ENCODE data around the gene RCAN2. TPM values are rescaled to one million over a fixed set of nuclear protein-coding genes. Genes with fewer than 3 reads are reported as not detected.
"Not testable (repeated sequence)": the region's sequence is repeated elsewhere in the genome, so short reads cannot be mapped to it uniquely, and the experiment has no call there.

The RCAN2 gene
- total RNA-seq, 1 donor from 2014 or later, result 1.6 TPM

- Histone ChIP-seq H3K27ac (ENCODE audit: low read depth, low read length) (no peak overlapping the region), H3K4me3 (ENCODE audit: low read length in 3 of 3) (no peak overlapping the region), H3K9me3 (ENCODE audit: control insufficient read depth in 3 of 3, low read length in 3 of 3) (no peaks in the 10 kb centered on the region), H3K9ac (ENCODE audit: low read depth in 1 of 3, low read length in 3 of 3) (no peak overlapping the region), H3K27me3 (ENCODE audit: control insufficient read depth in 3 of 3, insufficient read depth in 3 of 3, low read length in 3 of 3) (no peaks in the 10 kb centered on the region), H3K4me1 (ENCODE audit: control insufficient read depth in 3 of 3, insufficient read depth in 3 of 3, low read length in 3 of 3) (peaks cover 0 to 19% (median 4%) of the 10 kb centered on the region in 3 donors), H3K36me3 (ENCODE audit: control insufficient read depth in 3 of 3, insufficient read depth in 3 of 3, low read length in 3 of 3) (no peaks in the 10 kb centered on the region)
These were observed 97.3 kb downstream of the RCAN2 start for GRCh38 chr6:46393940-46394337.

DNA sequence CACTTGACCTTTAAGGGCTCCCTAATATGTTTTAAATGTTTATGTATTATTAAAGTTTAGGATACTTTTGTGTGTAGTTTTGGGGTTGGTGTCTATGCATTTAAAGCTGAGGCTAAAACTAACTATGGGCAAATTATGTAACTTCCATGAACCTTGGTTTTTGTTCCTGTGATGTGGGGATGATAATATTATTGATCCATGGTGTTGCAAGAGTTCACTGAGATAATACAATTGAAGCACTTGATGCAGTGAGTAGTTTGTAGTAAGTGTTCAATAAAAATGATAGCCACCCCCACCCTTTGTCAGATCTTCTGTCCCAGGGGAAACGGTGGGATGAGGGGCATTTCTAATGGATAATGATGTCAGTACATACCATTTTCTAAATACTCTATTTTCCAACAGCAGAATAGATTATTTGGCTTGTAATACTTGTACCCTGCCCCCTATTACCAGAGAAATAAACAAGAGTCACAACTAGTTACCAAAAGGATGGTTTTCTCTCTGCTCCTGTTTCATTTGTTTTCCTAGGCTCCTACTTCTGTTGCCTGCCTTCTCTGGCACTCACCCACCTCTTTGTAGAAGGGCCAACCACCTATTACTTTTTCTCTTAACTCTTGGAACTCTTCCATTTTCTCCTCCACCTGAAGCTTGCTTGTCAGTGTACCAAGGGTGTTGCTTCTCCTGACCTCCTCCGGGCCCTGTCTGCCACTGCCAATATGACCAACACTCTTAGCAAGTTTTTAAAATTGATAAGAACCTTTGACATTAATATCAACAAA is 97.9 kb downstream of the RCAN2 start:
- H3K9me3 ChIP-seq (ENCODE audit: control insufficient read depth in 3 of 3, low read length in 3 of 3), result no peaks in the 10 kb centered on the region
- H3K4me1 ChIP-seq (ENCODE audit: control insufficient read depth in 3 of 3, insufficient read depth in 3 of 3, low read length in 3 of 3), result peaks cover 0 to 19% (median 4%) of the 10 kb centered on the region in 3 donors
- no peaks in the 10 kb centered on the region for H3K36me3 ChIP-seq (ENCODE audit: control insufficient read depth in 3 of 3, insufficient read depth in 3 of 3, low read length in 3 of 3)
- H3K9ac ChIP-seq (ENCODE audit: low read depth in 1 of 3, low read length in 3 of 3), result no peak overlapping the region
- no peak overlapping the region for H3K4me3 ChIP-seq (ENCODE audit: low read length in 3 of 3)
- H3K27me3 ChIP-seq (ENCODE audit: control insufficient read depth in 3 of 3, insufficient read depth in 3 of 3, low read length in 3 of 3), result no peaks in the 10 kb centered on the region
- no peak overlapping the region for H3K27ac ChIP-seq (ENCODE audit: low read depth, low read length)

- Histone ChIP-seq H3K4me1 (ENCODE audit: control insufficient read depth in 3 of 3, insufficient read depth in 3 of 3, low read length in 3 of 3) (peaks cover 0 to 19% (median 4%) of the 10 kb centered on the region in 3 donors), H3K9ac (ENCODE audit: low read depth in 1 of 3, low read length in 3 of 3) (no peak overlapping the region), H3K27me3 (ENCODE audit: control insufficient read depth in 3 of 3, insufficient read depth in 3 of 3, low read length in 3 of 3) (no peaks in the 10 kb centered on the region), H3K27ac (ENCODE audit: low read depth, low read length) (no peak overlapping the region), H3K36me3 (ENCODE audit: control insufficient read depth in 3 of 3, insufficient read depth in 3 of 3, low read length in 3 of 3) (no peaks in the 10 kb centered on the region), H3K9me3 (ENCODE audit: control insufficient read depth in 3 of 3, low read length in 3 of 3) (no peaks in the 10 kb centered on the region), H3K4me3 (ENCODE audit: low read length in 3 of 3) (no peak overlapping the region)
These were observed 99.0 kb downstream of the RCAN2 start for GRCh38 chr6:46392294-46392693.

GRCh38 chr6:46390153-46390876 is 100.9 kb downstream of the RCAN2 start:
- H3K36me3 ChIP-seq (ENCODE audit: control insufficient read depth in 3 of 3, insufficient read depth in 3 of 3, low read length in 3 of 3), result no peaks in the 10 kb centered on the region
- H3K9ac ChIP-seq (ENCODE audit: low read depth in 1 of 3, low read length in 3 of 3), result no peak overlapping the region
- no peaks in the 10 kb centered on the region for H3K27me3 ChIP-seq (ENCODE audit: control insufficient read depth in 3 of 3, insufficient read depth in 3 of 3, low read length in 3 of 3)
- H3K27ac ChIP-seq (ENCODE audit: low read depth, low read length), result no peak overlapping the region
- H3K4me1 ChIP-seq (ENCODE audit: control insufficient read depth in 3 of 3, insufficient read depth in 3 of 3, low read length in 3 of 3), result peaks cover 0 to 13% (median 4%) of the 10 kb centered on the region in 3 donors
- no peaks in the 10 kb centered on the region for H3K9me3 ChIP-seq (ENCODE audit: control insufficient read depth in 3 of 3, low read length in 3 of 3)
- no peak overlapping the region for H3K4me3 ChIP-seq (ENCODE audit: low read length in 3 of 3)

- not testable (repeated sequence) for H3K9me3 ChIP-seq (ENCODE audit: control insufficient read depth in 3 of 3, low read length in 3 of 3); H3K36me3 ChIP-seq (ENCODE audit: control insufficient read depth in 3 of 3, insufficient read depth in 3 of 3, low read length in 3 of 3); H3K9ac ChIP-seq (ENCODE audit: low read depth in 1 of 3, low read length in 3 of 3); H3K4me1 ChIP-seq (ENCODE audit: control insufficient read depth in 3 of 3, insufficient read depth in 3 of 3, low read length in 3 of 3); H3K27me3 ChIP-seq (ENCODE audit: control insufficient read depth in 3 of 3, insufficient read depth in 3 of 3, low read length in 3 of 3); H3K27ac ChIP-seq (ENCODE audit: low read depth, low read length); H3K4me3 ChIP-seq (ENCODE audit: low read length in 3 of 3)
These were observed 103.5 kb downstream of the RCAN2 start for GRCh38 chr6:46387728-46388127.

- Histone ChIP-seq H3K4me1 (ENCODE audit: control insufficient read depth in 3 of 3, insufficient read depth in 3 of 3, low read length in 3 of 3) (peaks cover 24 to 41% (median 25%) of the 10 kb centered on the region in 3 donors), H3K9me3 (ENCODE audit: control insufficient read depth in 3 of 3, low read length in 3 of 3) (no peaks in the 10 kb centered on the region), H3K27me3 (ENCODE audit: control insufficient read depth in 3 of 3, insufficient read depth in 3 of 3, low read length in 3 of 3) (no peaks in the 10 kb centered on the region), H3K36me3 (ENCODE audit: control insufficient read depth in 3 of 3, insufficient read depth in 3 of 3, low read length in 3 of 3) (no peaks in the 10 kb centered on the region), H3K4me3 (ENCODE audit: low read length in 3 of 3) (no peak overlapping the region), H3K27ac (ENCODE audit: low read depth, low read length) (no peak overlapping the region), H3K9ac (ENCODE audit: low read depth in 1 of 3, low read length in 3 of 3) (no peak overlapping the region)
These were observed 109.7 kb downstream of the RCAN2 start for GRCh38 chr6:46381579-46381978.

GRCh38 chr6:46381057-46381456 is 110.2 kb downstream of the RCAN2 start:
- Histone ChIP-seq H3K27me3 (ENCODE audit: control insufficient read depth in 3 of 3, insufficient read depth in 3 of 3, low read length in 3 of 3) (no peaks in the 10 kb centered on the region), H3K4me1 (ENCODE audit: control insufficient read depth in 3 of 3, insufficient read depth in 3 of 3, low read length in 3 of 3) (peaks cover 24 to 41% (median 25%) of the 10 kb centered on the region in 3 donors), H3K27ac (ENCODE audit: low read depth, low read length) (no peak overlapping the region), H3K9ac (ENCODE audit: low read depth in 1 of 3, low read length in 3 of 3) (no peak overlapping the region), H3K36me3 (ENCODE audit: control insufficient read depth in 3 of 3, insufficient read depth in 3 of 3, low read length in 3 of 3) (no peaks in the 10 kb centered on the region), H3K9me3 (ENCODE audit: control insufficient read depth in 3 of 3, low read length in 3 of 3) (no peaks in the 10 kb centered on the region), H3K4me3 (ENCODE audit: low read length in 3 of 3) (no peak overlapping the region)

DNA sequence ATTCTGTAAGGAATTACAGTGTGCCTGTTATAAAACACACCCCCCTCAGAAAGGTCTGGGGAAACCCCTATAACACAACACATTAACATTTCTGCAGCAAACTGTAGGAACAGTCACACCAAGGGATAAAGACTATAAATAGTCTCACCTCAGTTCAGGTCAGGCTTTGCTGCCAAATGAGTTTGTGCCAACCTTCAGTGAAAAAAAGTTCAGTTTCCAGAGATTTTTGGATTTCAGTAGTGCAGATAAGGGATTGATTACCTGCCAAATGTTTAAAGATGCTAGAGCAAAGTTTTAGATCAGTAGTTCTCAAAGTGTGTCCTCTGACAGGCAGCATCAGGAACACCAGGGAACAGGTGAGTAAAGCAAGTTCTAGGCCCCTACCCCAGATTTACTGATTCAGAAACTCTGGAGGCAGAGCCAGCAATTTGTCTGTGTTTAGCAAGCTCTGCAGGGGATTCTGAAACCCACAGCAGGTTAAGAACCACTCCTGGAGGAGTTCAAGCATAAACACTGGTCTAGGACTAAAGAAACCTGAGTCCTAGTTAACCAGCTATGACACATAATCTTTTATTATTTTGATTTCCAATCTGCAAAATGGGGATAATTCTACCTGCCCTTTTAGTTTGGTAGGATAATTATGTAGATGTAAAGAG is 111.0 kb downstream of the RCAN2 start:
- H3K36me3 ChIP-seq (ENCODE audit: control insufficient read depth in 3 of 3, insufficient read depth in 3 of 3, low read length in 3 of 3), result no peaks in the 10 kb centered on the region

GRCh38 chr6:46378882-46379416 is 112.3 kb downstream of the RCAN2 start:
- H3K9ac ChIP-seq (ENCODE audit: low read depth in 1 of 3, low read length in 3 of 3), result no peak overlapping the region
- no peaks in the 10 kb centered on the region for H3K36me3 ChIP-seq (ENCODE audit: control insufficient read depth in 3 of 3, insufficient read depth in 3 of 3, low read length in 3 of 3)
- no peak overlapping the region for H3K27ac ChIP-seq (ENCODE audit: low read depth, low read length)
- no peaks in the 10 kb centered on the region for H3K9me3 ChIP-seq (ENCODE audit: control insufficient read depth in 3 of 3, low read length in 3 of 3)
- peaks cover 20 to 40% (median 24%) of the 10 kb centered on the region in 3 donors for H3K4me1 ChIP-seq (ENCODE audit: control insufficient read depth in 3 of 3, insufficient read depth in 3 of 3, low read length in 3 of 3)
- no peak overlapping the region for H3K4me3 ChIP-seq (ENCODE audit: low read length in 3 of 3)
- H3K27me3 ChIP-seq (ENCODE audit: control insufficient read depth in 3 of 3, insufficient read depth in 3 of 3, low read length in 3 of 3), result no peaks in the 10 kb centered on the region

More for the DNA sequence above, 111.0 kb downstream of the RCAN2 start:
- Histone ChIP-seq H3K27me3 (ENCODE audit: control insufficient read depth in 3 of 3, insufficient read depth in 3 of 3, low read length in 3 of 3) (no peaks in the 10 kb centered on the region), H3K4me1 (ENCODE audit: control insufficient read depth in 3 of 3, insufficient read depth in 3 of 3, low read length in 3 of 3) (peaks cover 24 to 41% (median 25%) of the 10 kb centered on the region in 3 donors), H3K9me3 (ENCODE audit: control insufficient read depth in 3 of 3, low read length in 3 of 3) (no peaks in the 10 kb centered on the region), H3K4me3 (ENCODE audit: low read length in 3 of 3) (no peak overlapping the region), H3K27ac (ENCODE audit: low read depth, low read length) (no peak overlapping the region), H3K9ac (ENCODE audit: low read depth in 1 of 3, low read length in 3 of 3) (no peak overlapping the region)

All from skeletal muscle tissue (tissue), 4 donors.